22Rv1 (cell line): ENCODE measurements around the gene DCDC2B.
"Not testable (repeated sequence)": the region's sequence is repeated elsewhere in the genome, so short reads cannot be mapped to it uniquely, and the experiment has no call there.

Experiments used
- CTCF ChIP-seq: fragments of 450-650 bp; IDR thresholded peaks from 2 replicates; pipeline ENCODE4 v1.5.1; 2017; ENCODE audit warnings: mild to moderate bottlenecking
- ZFX ChIP-seq: fragments of 450-650 bp; IDR thresholded peaks from 2 replicates; pipeline ENCODE4 v1.6.1; 2017; ENCODE audit warnings: antibody characterized with exemption, borderline replicate concordance

GRCh38 chr1:32165633-32166032 is 43.3 kb upstream of the DCDC2B start:
- TF ChIP-seq CTCF, ZFX: not testable (repeated sequence)
